Mesothelial cell of epicardium (in vitro differentiated cells): ENCODE results near the gene UBR2. TPM values are rescaled to one million over a fixed set of nuclear protein-coding genes. Genes with fewer than 3 reads are reported as not detected.
A peak's percentile ranks its signal among the peaks of the same experiment; 100 is the strongest.

Experiments
- DNase-seq, 2 experiments: peaks; one replicate each; pipeline ENCODE4 v3.0.0; 2021; ENCODE audit warnings: low spot score in 2 of 2; ENCODE audit not compliant: unreplicated experiment in 2 of 2
- H3K27ac Mint-ChIP-seq: 2 replicates; pipeline ENCODE4 v1.8.0; 2021; ENCODE audit warnings: mixed read lengths
- H3K27me3 Mint-ChIP-seq: 2 replicates; pipeline ENCODE4 v1.8.0; 2021; ENCODE audit warnings: low read depth, mixed read lengths
- H3K36me3 Mint-ChIP-seq: 2 replicates; pipeline ENCODE4 v1.8.0; 2021; ENCODE audit warnings: mixed read lengths
- H3K4me1 Mint-ChIP-seq: 2 replicates; pipeline ENCODE4 v1.8.0; 2021; ENCODE audit warnings: mixed read lengths
- H3K4me3 Mint-ChIP-seq: 2 replicates; pipeline ENCODE4 v1.8.0; 2021; ENCODE audit warnings: mild to moderate bottlenecking, moderate library complexity, mixed read lengths
- H3K9me3 Mint-ChIP-seq: 2 replicates; pipeline ENCODE4 v1.8.0; 2021; ENCODE audit warnings: mixed read lengths
- CTCF ChIP-seq: fragments of 200-600 bp; sonication (generic); IDR thresholded peaks from one replicate; pipeline ENCODE4 v1.5.0; 2021; ENCODE audit warnings: antibody characterized with exemption; ENCODE audit not compliant: unreplicated experiment
- total RNA-seq: library from RNA; stranded (reverse); gene quantifications from 3 replicates; pipeline ENCODE4 v1.2.1, GENCODE V29; 2021

UBR2 gene
- total RNA-seq, 1 donor from 2014 or later: 26.8 TPM

DNA sequence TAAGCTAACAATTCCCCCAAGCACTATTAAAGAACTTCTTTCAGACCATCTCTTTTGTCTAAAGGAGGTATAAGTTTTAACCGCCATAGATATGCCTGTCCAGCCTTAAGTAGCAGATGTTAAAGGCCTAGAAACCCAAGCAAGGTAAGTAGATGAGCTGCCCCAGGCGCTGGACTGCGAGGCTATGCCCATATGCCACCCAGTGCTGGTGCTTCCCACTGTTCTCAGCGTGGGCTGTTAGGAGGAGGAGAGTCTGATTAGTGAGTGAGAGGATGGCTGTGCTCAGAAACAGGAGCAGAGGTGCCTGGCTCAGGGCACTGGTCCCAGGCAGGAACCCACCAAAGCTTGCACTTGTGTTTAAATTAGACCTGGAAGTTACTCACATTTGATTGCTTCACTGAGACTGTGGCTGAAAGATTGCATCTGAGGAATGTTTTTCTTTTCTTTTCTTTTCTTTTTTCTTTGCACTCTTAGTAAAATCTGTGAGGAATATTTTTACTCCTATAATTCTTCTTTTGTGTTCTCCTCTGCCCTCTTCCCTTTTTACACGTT, 126.4 kb downstream of the UBR2 start:
- Mint-ChIP-seq H3K36me3 (peaks cover 54% of the 10 kb centered on the region), H3K4me1 (no peaks in the 10 kb centered on the region)

GRCh38 chr6:42690872-42691271, 127.0 kb downstream of the UBR2 start:
- no peaks in the 10 kb centered on the region for H3K4me1 Mint-ChIP-seq
- no peak overlapping the region for H3K27ac Mint-ChIP-seq
- DNase-seq: no peak
- H3K36me3 Mint-ChIP-seq: peaks cover 48% of the 10 kb centered on the region
- H3K27me3 Mint-ChIP-seq: no peaks in the 10 kb centered on the region
- no peak overlapping the region for H3K4me3 Mint-ChIP-seq
- no peak for TF ChIP-seq CTCF
- H3K9me3 Mint-ChIP-seq: no peaks in the 10 kb centered on the region

More for the DNA sequence above, 126.4 kb downstream of the UBR2 start:
- no peak for DNase-seq
- no peaks in the 10 kb centered on the region for H3K9me3 Mint-ChIP-seq
- no peak overlapping the region for H3K27ac Mint-ChIP-seq
- H3K4me3 Mint-ChIP-seq: no peak overlapping the region
- no peak for TF ChIP-seq CTCF
- H3K27me3 Mint-ChIP-seq: no peaks in the 10 kb centered on the region

- no peak overlapping the region for H3K4me3 Mint-ChIP-seq
- H3K27me3 Mint-ChIP-seq: no peaks in the 10 kb centered on the region
- peaks cover 42% of the 10 kb centered on the region for H3K36me3 Mint-ChIP-seq
- no peak for TF ChIP-seq CTCF
- no peaks in the 10 kb centered on the region for H3K4me1 Mint-ChIP-seq
- DNase-seq: no peak
- peak overlapping the region; percentile 24 for H3K27ac Mint-ChIP-seq
- H3K9me3 Mint-ChIP-seq: no peaks in the 10 kb centered on the region
Observed at GRCh38 chr6:42692137-42692911, 128.5 kb downstream of the UBR2 start.

GRCh38 chr6:42693725-42694323, 130.0 kb downstream of the UBR2 start:
- Mint-ChIP-seq H3K4me1 (no peaks in the 10 kb centered on the region), H3K27me3 (no peaks in the 10 kb centered on the region), H3K36me3 (peaks cover 30% of the 10 kb centered on the region), H3K4me3 (no peak overlapping the region), H3K9me3 (no peaks in the 10 kb centered on the region), H3K27ac (no peak overlapping the region)
- no peak for TF ChIP-seq CTCF
- DNase-seq: no peak

- no peak for DNase-seq
- no peaks in the 10 kb centered on the region for H3K4me1 Mint-ChIP-seq
- TF ChIP-seq CTCF: no peak
- H3K27ac Mint-ChIP-seq: no peak overlapping the region
- H3K9me3 Mint-ChIP-seq: no peaks in the 10 kb centered on the region
- H3K27me3 Mint-ChIP-seq: no peaks in the 10 kb centered on the region
- peaks cover 25% of the 10 kb centered on the region for H3K36me3 Mint-ChIP-seq
- no peak overlapping the region for H3K4me3 Mint-ChIP-seq
Observed at GRCh38 chr6:42694586-42694985, 130.8 kb downstream of the UBR2 start.
